SKM-1 treated with dmso at 0.1 percent for 144 hours (cell line): ENCODE data around the gene BPHL.
"Not testable (repeated sequence)": the region's sequence is repeated elsewhere in the genome, so short reads cannot be mapped to it uniquely, and the experiment has no call there.

ENCODE experiments used
- DNase-seq: peaks from one replicate; lab custom pipeline; 2025; ENCODE audit not compliant: unreplicated experiment; lab: John Stamatoyannopoulos, UW

The BPHL gene

DNA sequence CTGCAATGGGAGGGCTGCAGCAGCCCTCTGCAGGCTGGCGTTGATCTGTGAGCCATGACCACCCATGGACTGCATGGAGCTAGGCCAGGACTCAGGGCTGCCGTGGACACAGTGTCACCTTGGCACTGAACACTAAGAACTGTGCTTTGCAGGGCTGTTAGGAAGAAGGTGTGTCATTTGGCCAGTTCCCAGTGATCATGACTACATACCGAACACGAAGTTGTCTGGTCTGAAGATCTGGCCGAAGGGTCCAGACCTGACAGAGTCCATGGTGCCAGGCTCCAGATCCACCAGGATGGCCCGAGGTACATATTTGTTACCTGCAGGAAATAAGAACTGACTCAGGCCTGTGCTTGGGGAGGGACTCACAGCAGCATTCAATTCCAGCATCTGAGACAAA is 36.9 kb downstream of the BPHL start:
- not testable (repeated sequence) for DNase-seq

DNA sequence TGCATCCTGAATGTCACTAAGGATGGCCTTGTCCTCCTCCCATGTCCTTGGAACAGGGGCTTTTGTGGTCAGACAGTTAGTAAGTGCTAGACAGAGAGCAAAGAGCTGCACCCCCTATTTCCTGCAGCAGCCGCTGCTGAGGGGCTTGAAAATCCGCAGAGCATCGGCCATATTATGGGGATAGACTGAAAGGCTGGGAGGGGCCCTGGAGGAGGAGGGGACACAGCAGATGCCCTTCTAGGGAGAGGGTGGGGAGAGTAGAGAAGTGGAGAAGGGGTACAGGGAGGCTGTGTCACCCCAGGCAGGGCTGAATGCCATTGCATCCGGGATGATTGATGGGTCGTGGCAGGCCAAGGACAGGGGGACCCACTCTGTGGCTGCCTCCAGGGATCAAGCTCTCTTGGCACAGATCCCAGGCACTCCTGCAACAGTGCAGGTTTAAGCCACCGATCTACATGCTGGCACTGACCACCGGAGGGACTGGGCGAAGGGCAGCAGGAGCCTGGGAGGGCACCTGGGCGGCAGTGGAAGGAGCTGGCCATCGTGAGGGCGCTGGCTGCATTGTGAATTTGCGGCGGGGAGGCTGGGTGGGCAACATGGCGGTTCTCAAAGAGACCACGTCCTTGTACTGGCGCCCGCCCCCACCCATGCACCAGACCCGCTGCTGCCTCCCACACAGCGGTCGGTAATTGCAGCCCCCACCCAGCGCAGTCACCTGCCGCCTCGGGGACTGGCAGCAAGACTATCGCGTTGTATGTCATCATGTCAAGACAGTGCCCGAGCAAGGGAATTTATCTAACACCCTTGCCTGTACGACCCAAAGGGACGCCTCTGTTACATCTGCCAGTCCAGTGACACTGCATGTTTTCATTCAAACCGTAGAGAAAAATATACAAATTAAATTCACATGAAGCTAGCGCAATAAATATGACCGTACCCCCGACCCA is 37.9 kb downstream of the BPHL start:
- not testable (repeated sequence) for DNase-seq

- DNase-seq: peak; percentile 49
Measured at GRCh38 chr6:3157131-3157933, 38.8 kb downstream of the BPHL start, which contains the start of gene TUBB2A. TSS of gene TUBB2A (minus strand) at chr6:3157544. CDS start at chr6:3157463, 81 bp downstream.

- DNase-seq: no peak
Measured at GRCh38 chr6:3159805-3160781, 41.6 kb downstream of the BPHL start.

DNA sequence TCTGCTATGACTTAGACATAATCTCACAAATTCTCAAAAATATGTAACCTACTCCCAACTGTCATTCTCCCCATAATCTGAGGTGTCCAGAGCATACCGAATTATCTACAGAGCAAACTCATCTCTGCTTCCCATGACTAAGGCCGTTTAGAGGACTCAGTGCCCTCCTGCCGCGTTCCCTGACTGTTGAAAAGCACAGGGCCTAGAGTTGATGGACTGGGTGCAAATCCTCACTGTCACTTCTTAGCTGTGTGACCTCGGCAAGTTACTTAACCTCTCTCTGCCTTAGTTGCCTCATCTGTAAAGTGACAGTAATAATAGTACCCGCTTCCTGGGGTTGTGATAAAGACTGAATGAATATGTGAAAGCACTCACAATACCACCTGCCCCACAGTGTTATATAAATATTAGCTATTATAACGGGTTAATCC is 43.6 kb downstream of the BPHL start:
- no peak for DNase-seq

DNA sequence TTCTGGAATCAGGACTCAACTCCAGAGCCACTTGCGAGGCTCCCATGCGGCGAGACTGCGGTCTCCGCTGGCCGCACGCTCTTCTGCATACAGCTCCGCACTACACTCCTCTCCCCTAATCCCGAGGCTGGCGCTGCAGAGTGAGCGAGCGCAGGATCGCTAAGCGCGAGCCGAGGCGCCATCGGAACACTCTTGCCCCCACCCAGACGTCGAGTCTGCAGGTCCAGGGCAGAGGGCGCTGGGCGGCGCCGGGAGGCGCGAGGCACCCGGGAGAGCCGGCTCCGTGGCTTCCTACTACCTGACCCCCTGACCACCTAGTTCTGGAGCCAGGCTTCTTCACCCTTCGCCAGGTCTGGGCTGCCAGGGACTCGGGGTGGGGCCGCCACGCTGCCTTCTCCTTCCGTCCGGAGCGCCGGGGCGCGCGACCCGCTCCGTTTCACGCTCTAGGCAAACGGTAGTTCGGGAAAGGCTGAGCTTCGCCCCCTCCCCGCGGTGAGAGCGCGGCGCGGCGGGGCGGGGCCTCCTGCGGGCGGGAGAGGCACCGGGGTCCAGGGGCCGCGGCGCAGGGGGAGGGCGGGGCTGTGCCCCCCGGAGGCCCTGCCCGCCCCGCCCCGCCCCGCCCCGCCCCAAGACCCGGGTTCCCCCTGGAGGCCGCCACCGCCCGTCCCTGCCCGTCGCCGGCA is 44.2 kb downstream of the BPHL start:
- DNase-seq: peak; percentile 76

DNA sequence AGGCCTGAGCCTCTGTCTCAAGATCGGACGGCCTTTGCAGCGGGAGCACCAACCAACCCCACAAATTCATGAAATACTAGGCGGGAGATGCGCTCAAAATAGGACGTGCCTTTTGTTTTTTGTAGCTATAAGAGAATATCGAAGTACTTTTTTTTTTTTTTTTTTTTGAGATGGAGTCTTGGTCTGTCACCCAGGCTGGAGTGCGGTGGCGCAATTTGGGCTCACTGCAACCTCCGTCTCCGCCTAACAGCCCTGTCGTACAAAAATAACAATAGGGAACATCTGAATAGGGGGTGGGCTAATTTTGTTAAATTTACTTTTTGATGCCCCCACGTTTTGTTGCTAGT is 44.7 kb downstream of the BPHL start:
- peak; percentile 72 for DNase-seq

GRCh38 chr6:3164388-3164787 is 45.9 kb downstream of the BPHL start:
- no peak for DNase-seq

DNA sequence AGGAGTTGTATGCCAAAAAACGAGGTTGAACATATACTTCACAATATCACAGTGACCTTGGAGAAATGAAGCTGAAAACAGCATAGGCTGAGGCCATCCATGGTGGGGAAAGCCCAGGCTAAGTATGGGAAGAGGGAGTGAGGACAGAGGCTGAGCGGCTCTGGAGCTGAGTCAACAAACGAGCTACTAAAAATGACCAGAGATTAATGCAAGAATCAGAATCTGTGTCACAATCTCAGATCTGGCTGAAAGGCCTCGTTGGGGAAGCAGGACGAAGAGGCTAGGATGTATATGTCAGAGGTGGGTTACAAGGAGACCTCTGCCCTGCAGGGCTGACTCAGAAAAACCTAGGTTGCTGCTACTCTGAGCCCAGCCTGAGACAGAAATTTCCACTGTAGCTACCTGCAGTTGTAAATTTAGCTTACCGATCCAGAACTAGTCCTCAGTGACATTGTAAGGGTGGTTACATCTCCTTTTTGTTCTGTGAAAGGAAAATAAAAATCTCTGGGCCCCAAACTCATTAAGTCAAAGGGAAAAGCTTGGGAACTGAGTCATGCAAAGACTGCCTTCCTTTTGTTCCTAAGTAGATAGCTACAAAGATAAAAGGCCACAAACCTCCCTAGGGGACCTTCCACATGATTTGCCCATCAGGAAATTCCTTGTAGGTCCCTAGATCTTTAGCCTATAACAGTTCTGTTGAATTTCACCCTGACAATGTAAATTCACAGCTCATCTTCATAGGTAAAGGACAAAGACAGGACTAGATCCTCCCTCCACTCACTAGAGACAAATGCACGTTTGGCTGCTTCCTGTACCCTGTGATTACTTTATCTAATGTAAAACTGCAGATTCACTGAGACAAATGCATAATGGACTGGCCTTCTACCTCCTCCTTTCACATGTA is 47.4 kb downstream of the BPHL start:
- DNase-seq: no peak

GRCh38 chr6:3166535-3167225 is 48.2 kb downstream of the BPHL start:
- not testable (repeated sequence) for DNase-seq

GRCh38 chr6:3168046-3168445 is 49.5 kb downstream of the BPHL start:
- DNase-seq: not testable (repeated sequence)

DNA sequence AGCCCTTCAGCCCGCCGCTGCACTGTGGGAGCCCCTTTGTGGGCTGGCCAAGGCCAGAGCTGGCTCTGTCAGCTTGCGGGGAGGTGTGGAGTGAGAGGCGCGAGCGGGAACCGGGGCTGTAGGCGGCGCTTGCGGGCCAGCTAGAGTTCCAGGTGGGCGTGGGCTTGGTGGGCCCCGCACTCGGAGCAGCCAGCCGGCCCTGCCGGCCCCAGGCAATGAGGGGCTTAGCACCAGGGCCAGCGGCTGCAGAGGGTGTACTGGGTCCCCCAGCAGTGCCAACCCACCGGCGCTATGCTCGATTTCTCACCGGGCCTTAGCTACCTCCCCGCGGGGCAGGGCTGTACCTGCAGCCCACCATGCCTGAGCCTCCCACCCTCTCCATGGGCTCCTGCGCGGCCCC is 52.2 kb downstream of the BPHL start:
- not testable (repeated sequence) for DNase-seq

DNA sequence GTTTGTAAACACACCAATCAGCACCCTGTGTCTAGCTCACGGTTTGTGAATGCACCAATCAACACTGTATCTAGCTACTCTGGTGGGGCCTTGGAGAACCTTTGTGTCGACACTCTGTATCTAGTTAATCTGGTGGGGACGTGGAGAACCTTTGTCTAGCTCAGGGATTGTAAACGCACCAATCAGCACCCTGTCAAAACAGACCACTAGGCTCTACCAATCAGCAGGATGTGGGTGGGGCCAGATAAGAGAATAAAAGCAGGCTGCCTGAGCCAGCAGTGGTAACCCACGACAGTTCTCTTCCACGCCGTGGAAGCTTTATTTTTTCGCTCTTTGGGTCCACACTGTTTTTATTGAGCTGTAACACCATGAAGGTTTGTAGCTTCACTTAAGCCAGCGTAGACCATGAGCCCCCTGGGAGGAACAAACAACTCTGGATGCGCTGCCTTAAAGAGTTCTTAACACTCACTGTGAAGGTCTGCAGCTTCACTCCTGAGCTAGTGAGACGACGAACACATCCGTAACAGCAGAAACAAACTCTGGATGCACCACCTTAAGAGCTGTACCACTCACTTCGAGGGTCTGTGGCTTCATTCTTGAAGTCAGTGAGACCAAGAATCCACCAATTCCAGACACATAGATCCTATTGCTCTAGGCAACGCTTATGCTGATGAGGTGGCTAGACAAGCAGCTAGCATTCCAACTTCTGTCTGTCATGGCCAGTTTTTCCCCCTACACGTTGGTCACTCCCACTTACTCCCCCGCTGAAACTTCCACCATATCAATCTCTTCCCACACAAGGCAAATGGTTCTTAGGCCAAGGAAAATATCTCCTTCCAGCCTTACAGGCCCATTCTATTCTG is 53.0 kb downstream of the BPHL start:
- DNase-seq: not testable (repeated sequence)

- DNase-seq: not testable (repeated sequence)
Measured at GRCh38 chr6:3172789-3173188, 54.3 kb downstream of the BPHL start.

- DNase-seq: not testable (repeated sequence)
Measured at GRCh38 chr6:3173636-3174089, 55.2 kb downstream of the BPHL start.

DNA sequence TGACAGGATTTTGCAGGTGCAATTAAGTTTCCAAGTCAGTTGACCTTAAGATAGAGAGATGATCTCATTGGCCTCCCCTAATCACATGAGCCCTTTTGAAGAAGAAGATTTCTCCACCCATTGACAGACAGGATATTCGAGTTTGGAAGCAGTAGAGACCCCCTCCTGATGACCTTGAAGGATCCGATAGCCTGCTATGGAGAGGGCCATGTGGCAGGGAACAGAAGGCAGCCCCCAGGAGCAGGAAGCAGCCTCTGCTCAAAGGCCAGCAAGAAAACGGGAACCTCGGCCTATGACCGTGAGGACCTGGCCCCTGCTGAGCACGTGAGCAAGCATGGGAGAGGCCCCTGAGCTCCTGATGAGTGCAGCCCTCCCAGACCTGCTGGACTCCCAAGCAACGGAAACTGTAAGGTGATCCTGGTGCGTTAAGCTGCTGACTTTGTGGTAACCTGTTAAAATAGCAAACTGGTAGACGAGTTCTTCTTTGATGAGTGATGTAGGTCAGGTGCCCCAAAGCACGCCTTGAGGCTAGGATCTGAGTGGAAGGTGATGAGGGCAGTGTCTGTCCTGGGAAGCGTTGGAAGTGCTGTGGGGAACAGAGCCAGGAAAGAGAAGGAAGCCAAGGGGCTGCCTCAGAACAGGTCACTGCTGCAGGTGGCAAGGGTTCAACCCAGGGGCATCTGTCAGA is 57.3 kb downstream of the BPHL start:
- no peak for DNase-seq
